T-helper 17 cell (primary cell): ENCODE data around the gene SPNS2. TPM values are rescaled to one million over a fixed set of nuclear protein-coding genes. Genes with fewer than 3 reads are reported as not detected.

Experiments used
- ATAC-seq: fragments of 150-1000 bp; cut with Tn5 transposase; 2 replicates; pipeline ENCODE4 v1.10.0; 2021; ENCODE audit warnings: mild to moderate bottlenecking, moderate library complexity
- DNase-seq, 3 donors: peaks; one replicate each; pipeline versions ENCODE4 v3.0.0 to v3.0.0-alpha.2; 2020 to 2021
- H3K9me3 ChIP-seq: one replicate; pipeline ENCODE4 v1.7.0; 2013; ENCODE audit warnings: low read length, mild to moderate bottlenecking; ENCODE audit not compliant: control insufficient read depth, poor library complexity, severe bottlenecking
- H3K27ac Mint-ChIP-seq: one replicate; pipeline ENCODE4 v1.8.0; 2022; ENCODE audit warnings: mild to moderate bottlenecking, moderate library complexity, mixed read lengths
- H3K27me3 Mint-ChIP-seq: one replicate; pipeline ENCODE4 v1.8.0; 2022; ENCODE audit warnings: mixed read lengths
- H3K36me3 Mint-ChIP-seq: one replicate; pipeline ENCODE4 v1.8.0; 2022; ENCODE audit warnings: low read depth, mixed read lengths
- H3K4me1 Mint-ChIP-seq: one replicate; pipeline ENCODE4 v1.8.0; 2022; ENCODE audit warnings: mild to moderate bottlenecking, mixed read lengths
- H3K4me3 Mint-ChIP-seq: one replicate; pipeline ENCODE4 v1.8.0; 2022; ENCODE audit warnings: mild to moderate bottlenecking, moderate library complexity, mixed read lengths
- total RNA-seq, 4 donors: library from RNA in 2 of 4; stranded (reverse) in 2 of 4; gene quantifications; one replicate each; pipeline ENCODE4 v1.2.3 and lab custom pipeline; 2022 to 2026

Gene SPNS2
- total RNA-seq, 2 donors from 2014 or later, result 0.22 to 0.73 TPM

- ATAC-seq, result no peak
- no peaks in the 10 kb centered on the region for H3K9me3 ChIP-seq
- no peak for DNase-seq
- Mint-ChIP-seq H3K4me3 (peak overlapping the region; percentile 94), H3K27ac (peak overlapping the region; percentile 97), H3K27me3 (no peaks in the 10 kb centered on the region), H3K36me3 (no peaks in the 10 kb centered on the region), H3K4me1 (peaks cover 18% of the 10 kb centered on the region)
Measured at GRCh38 chr17:4554441-4554996, 55.8 kb downstream of the SPNS2 start.

DNA sequence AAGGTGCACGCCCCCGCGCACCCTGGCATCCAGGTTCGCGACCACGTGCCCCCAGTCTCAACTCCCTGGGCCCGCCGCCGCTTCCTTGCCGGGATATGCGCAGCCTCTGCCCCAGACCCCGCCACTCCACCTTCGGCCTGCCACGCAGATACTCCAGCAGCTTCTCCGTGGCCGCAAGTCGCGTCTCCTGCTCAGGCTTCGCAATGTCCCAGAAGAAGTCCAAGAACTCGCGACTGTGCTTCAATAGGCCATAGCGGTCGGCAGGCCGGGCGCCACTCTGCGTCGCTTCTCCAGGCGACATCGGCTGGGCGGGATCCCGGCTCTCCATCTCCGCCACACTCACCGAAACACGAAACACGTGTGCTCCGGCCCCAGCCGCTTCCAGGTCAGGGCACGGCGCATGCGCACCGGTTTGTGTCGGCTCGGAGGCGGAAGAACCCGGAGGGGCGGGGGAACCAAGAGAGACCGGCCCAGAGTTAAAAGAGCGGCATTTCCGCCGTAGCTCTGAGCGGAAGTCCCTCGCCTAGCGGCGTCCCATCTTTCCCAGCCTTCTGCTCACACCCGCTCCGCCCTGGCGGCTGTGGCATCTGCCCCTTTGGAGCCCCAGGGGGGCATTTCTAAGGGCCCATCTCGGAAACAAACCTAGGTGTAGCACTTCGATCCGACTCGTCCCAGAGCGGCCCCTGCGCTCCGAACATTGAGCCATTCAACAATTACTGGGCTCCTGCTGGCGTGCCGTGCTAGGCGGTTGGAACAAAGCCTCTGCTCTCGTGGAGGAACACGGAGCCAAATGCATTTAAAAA is 56.5 kb downstream of the SPNS2 start, which contains the start of gene MYBBP1A:
Gene MYBBP1A (minus strand): TSS at position 388 of the 803 bp plus-strand sequence. CDS start 60 bp downstream, at position 328.
- H3K9me3 ChIP-seq, result no peaks in the 10 kb centered on the region
- peak within 1 kb of the TSS; percentile 94 for H3K4me3 Mint-ChIP-seq
- peak; percentile 95 for ATAC-seq
- DNase-seq, result peak; percentile 95 to 98 (median 96)
- H3K27me3 Mint-ChIP-seq, result no peaks in the 10 kb centered on the region
- no peaks in the 10 kb centered on the region for H3K36me3 Mint-ChIP-seq
- H3K4me1 Mint-ChIP-seq, result peaks cover 18% of the 10 kb centered on the region
- peak within 1 kb of the TSS; percentile 97 for H3K27ac Mint-ChIP-seq

GRCh38 chr17:4555873-4556759 is 57.4 kb downstream of the SPNS2 start:
- no peak for DNase-seq
- peaks cover 16% of the 10 kb centered on the region for H3K4me1 Mint-ChIP-seq
- no peaks in the 10 kb centered on the region for H3K9me3 ChIP-seq
- no peaks in the 10 kb centered on the region for H3K36me3 Mint-ChIP-seq
- no peak for ATAC-seq
- peak overlapping the region; percentile 97 for H3K27ac Mint-ChIP-seq
- no peaks in the 10 kb centered on the region for H3K27me3 Mint-ChIP-seq
- peak overlapping the region; percentile 94 for H3K4me3 Mint-ChIP-seq

GRCh38 chr17:4556996-4557395 is 58.3 kb downstream of the SPNS2 start:
- H3K27ac Mint-ChIP-seq, result no peak overlapping the region
- H3K36me3 Mint-ChIP-seq, result no peaks in the 10 kb centered on the region
- peaks cover 18% of the 10 kb centered on the region for H3K4me1 Mint-ChIP-seq
- ATAC-seq (no peak), DNase-seq (no peak)
- no peaks in the 10 kb centered on the region for H3K9me3 ChIP-seq
- no peaks in the 10 kb centered on the region for H3K27me3 Mint-ChIP-seq
- H3K4me3 Mint-ChIP-seq, result peak overlapping the region; percentile 50

- H3K4me3 Mint-ChIP-seq, result no peak overlapping the region
- H3K27me3 Mint-ChIP-seq, result no peaks in the 10 kb centered on the region
- H3K9me3 ChIP-seq, result no peaks in the 10 kb centered on the region
- no peak for DNase-seq
- no peak overlapping the region for H3K27ac Mint-ChIP-seq
- H3K4me1 Mint-ChIP-seq, result peaks cover 26% of the 10 kb centered on the region
- no peak for ATAC-seq
- no peaks in the 10 kb centered on the region for H3K36me3 Mint-ChIP-seq
Measured at GRCh38 chr17:4557626-4558346, 59.1 kb downstream of the SPNS2 start.

- H3K4me1 Mint-ChIP-seq, result peaks cover 30% of the 10 kb centered on the region
- H3K4me3 Mint-ChIP-seq, result no peak overlapping the region
- no peaks in the 10 kb centered on the region for H3K36me3 Mint-ChIP-seq
- no peak for ATAC-seq
- no peak for DNase-seq
- H3K9me3 ChIP-seq, result no peaks in the 10 kb centered on the region
- no peaks in the 10 kb centered on the region for H3K27me3 Mint-ChIP-seq
- no peak overlapping the region for H3K27ac Mint-ChIP-seq
Measured at GRCh38 chr17:4558347-4558971, 59.8 kb downstream of the SPNS2 start.

- H3K9me3 ChIP-seq, result no peaks in the 10 kb centered on the region
- ATAC-seq (no peak), DNase-seq (no peak)
- H3K27ac Mint-ChIP-seq, result no peak overlapping the region
- no peak overlapping the region for H3K4me3 Mint-ChIP-seq
- no peaks in the 10 kb centered on the region for H3K36me3 Mint-ChIP-seq
- no peaks in the 10 kb centered on the region for H3K27me3 Mint-ChIP-seq
- peaks cover 25% of the 10 kb centered on the region for H3K4me1 Mint-ChIP-seq
Measured at GRCh38 chr17:4559139-4559791, 60.6 kb downstream of the SPNS2 start.

- ATAC-seq, result no peak
- no peak for DNase-seq
- no peak overlapping the region for H3K4me3 Mint-ChIP-seq
- no peaks in the 10 kb centered on the region for H3K9me3 ChIP-seq
- H3K4me1 Mint-ChIP-seq, result peaks cover 22% of the 10 kb centered on the region
- H3K27ac Mint-ChIP-seq, result no peak overlapping the region
- H3K27me3 Mint-ChIP-seq, result no peaks in the 10 kb centered on the region
- no peaks in the 10 kb centered on the region for H3K36me3 Mint-ChIP-seq
Measured at GRCh38 chr17:4559966-4560365, 61.3 kb downstream of the SPNS2 start.

GRCh38 chr17:4560421-4560820 is 61.7 kb downstream of the SPNS2 start, which contains the start of gene GGT6:
GGT6 (minus strand) TSS chr17:4560577; CDS start chr17:4560521, 56 bp downstream.
- no peak for ATAC-seq
- Mint-ChIP-seq H3K4me3 (no peak within 1 kb of the TSS), H3K4me1 (peaks cover 19% of the 10 kb centered on the region), H3K27ac (peak within 1 kb of the TSS; percentile 88), H3K36me3 (no peaks in the 10 kb centered on the region), H3K27me3 (no peaks in the 10 kb centered on the region)
- no peak for DNase-seq
- H3K9me3 ChIP-seq, result no peaks in the 10 kb centered on the region

DNA sequence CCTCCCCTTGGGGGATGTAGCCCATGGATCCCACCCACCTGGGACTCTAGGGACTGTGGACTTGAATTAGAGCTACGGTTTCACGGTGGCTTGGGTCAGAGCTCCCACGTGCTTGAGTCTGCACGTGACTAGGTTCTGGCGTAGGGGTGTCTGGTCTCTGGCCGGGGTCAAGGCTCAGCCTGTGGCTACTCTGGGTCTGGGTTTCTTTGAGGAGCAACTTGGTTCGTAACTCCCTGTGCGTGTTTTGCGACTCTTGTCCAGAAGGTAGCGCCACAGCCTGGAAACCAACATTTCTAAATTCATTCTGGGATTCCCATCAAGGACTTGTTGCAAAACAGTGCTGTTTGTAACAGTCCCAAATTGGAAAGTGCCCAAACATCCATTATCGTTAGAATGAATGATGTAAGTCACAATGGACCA is 62.2 kb downstream of the SPNS2 start:
- peaks cover 20% of the 10 kb centered on the region for H3K4me1 Mint-ChIP-seq
- ATAC-seq (no peak), DNase-seq (no peak)
- H3K27me3 Mint-ChIP-seq, result no peaks in the 10 kb centered on the region
- H3K4me3 Mint-ChIP-seq, result no peak overlapping the region
- H3K27ac Mint-ChIP-seq, result no peak overlapping the region
- no peaks in the 10 kb centered on the region for H3K9me3 ChIP-seq
- H3K36me3 Mint-ChIP-seq, result no peaks in the 10 kb centered on the region

- ATAC-seq, result no peak
Measured at GRCh38 chr17:4562015-4562969, 63.6 kb downstream of the SPNS2 start.

More at GRCh38 chr17:4562015-4562969, 63.6 kb downstream of the SPNS2 start:
- no peaks in the 10 kb centered on the region for H3K36me3 Mint-ChIP-seq
- H3K27me3 Mint-ChIP-seq, result peaks cover 5% of the 10 kb centered on the region
- no peaks in the 10 kb centered on the region for H3K9me3 ChIP-seq
- peak overlapping the region; percentile 82 for H3K4me3 Mint-ChIP-seq
- peaks cover 25% of the 10 kb centered on the region for H3K4me1 Mint-ChIP-seq
- DNase-seq, result no peak
- peak overlapping the region; percentile 88 for H3K27ac Mint-ChIP-seq
